PC-3 (cell line): Measurements from ENCODE around the gene GNA15. TPM values are rescaled to one million over a fixed set of nuclear protein-coding genes. Genes with fewer than 3 reads are reported as not detected.

Experiments
- ATAC-seq: fragments of 200-7000 bp; cut with Tn5 transposase; 2 replicates; pipeline ENCODE4 v1.9.1; 2020; ENCODE audit warnings: mild to moderate bottlenecking, moderate library complexity
- BruUV-seq: library from RNA; stranded (reverse); fragments of 400-500 nt; replicated peaks from 2 replicates; lab custom pipeline; 2021; lab: Mats Ljungman, UMichigan
- CTCF ChIA-PET: fragments of 300-600 bp; sonication (Branson Sonifier 250); formaldehyde crosslinking; loops from one replicate; lab custom pipeline; 2022; ENCODE audit warnings: antibody characterized with exemption; lab: Charles Lee
- POLR2A ChIA-PET: fragments of 300-600 bp; sonication (Branson Sonifier 250); formaldehyde crosslinking; loops from one replicate; lab custom pipeline; 2022; ENCODE audit warnings: antibody characterized with exemption; ENCODE audit not compliant: unreplicated experiment; lab: Charles Lee
- DNase-seq: peaks from one replicate; pipeline ENCODE4 v3.0.0-alpha.2; 2015
- H2AFZ ChIP-seq: fragments of 300-600 bp; sonication (generic); 2 replicates; pipeline ENCODE4 v1.6.0; 2016; ENCODE audit warnings: antibody characterized with exemption, low read length
- H3F3A ChIP-seq: fragments of 300-600 bp; sonication (generic); one replicate; pipeline ENCODE4 v1.6.0; 2017; ENCODE audit warnings: antibody characterized with exemption, low read length, control low read depth, mild to moderate bottlenecking; ENCODE audit not compliant: unreplicated experiment
- H3K27ac ChIP-seq: fragments of 300-600 bp; sonication (generic); 2 replicates; pipeline ENCODE4 v1.5.1; 2016; ENCODE audit warnings: mild to moderate bottlenecking, low read length
- H3K27me3 ChIP-seq: fragments of 300-600 bp; sonication (generic); 2 replicates; pipeline ENCODE4 v1.6.1; 2016; ENCODE audit warnings: low read length, mixed read lengths
- H3K36me3 ChIP-seq: fragments of 300-600 bp; sonication (generic); 2 replicates; pipeline ENCODE4 v1.6.1; 2016; ENCODE audit warnings: low read depth, mixed run types, low read length, mixed read lengths
- H3K4me1 ChIP-seq: fragments of 300-600 bp; sonication (generic); 2 replicates; pipeline ENCODE4 v1.5.1; 2016; ENCODE audit warnings: low read length; ENCODE audit not compliant: insufficient read depth
- H3K4me2 ChIP-seq: fragments of 300-600 bp; sonication (generic); 2 replicates; pipeline ENCODE4 v1.6.0; 2016; ENCODE audit warnings: low read length
- H3K4me3 ChIP-seq: fragments of 300-600 bp; sonication (generic); 2 replicates; pipeline ENCODE4 v1.5.1; 2016; ENCODE audit warnings: mild to moderate bottlenecking, low read length, mixed read lengths
- H3K79me2 ChIP-seq: fragments of 300-600 bp; sonication (generic); 2 replicates; pipeline ENCODE4 v1.6.1; 2017; ENCODE audit warnings: low read length, mixed read lengths
- H3K9ac ChIP-seq: fragments of 300-600 bp; sonication (generic); 2 replicates; pipeline ENCODE4 v1.6.0; 2016; ENCODE audit warnings: mild to moderate bottlenecking, low read length
- H3K9me2 ChIP-seq: fragments of 300-600 bp; sonication (generic); replicated peaks from 2 replicates; pipeline ENCODE4 v1.6.1; 2016; ENCODE audit warnings: mixed run types, low read length, mixed read lengths
- H3K9me3 ChIP-seq: fragments of 300-600 bp; sonication (generic); 2 replicates; pipeline ENCODE4 v1.6.1; 2016; ENCODE audit warnings: low read length, mixed read lengths
- H4K20me1 ChIP-seq: fragments of 300-600 bp; sonication (generic); 2 replicates; pipeline ENCODE4 v1.6.1; 2016; ENCODE audit warnings: low read length, mixed read lengths
- CTCF ChIP-seq: fragments of 300-600 bp; sonication (generic); conservative IDR thresholded peaks from 2 replicates; pipeline ENCODE4 v1.5.1; 2017; ENCODE audit warnings: antibody characterized with exemption, low read depth, mild to moderate bottlenecking, low read length
- EZH2 ChIP-seq: fragments of 300-600 bp; sonication (generic); IDR thresholded peaks from one replicate; pipeline ENCODE4 v1.6.1; 2017; ENCODE audit warnings: antibody characterized with exemption, mild to moderate bottlenecking, low read length; ENCODE audit not compliant: unreplicated experiment
- EZH2phosphoT487 ChIP-seq: fragments of 300-600 bp; sonication (generic); IDR thresholded peaks from 2 replicates; pipeline ENCODE4 v1.6.1; 2018; ENCODE audit warnings: mild to moderate bottlenecking, antibody characterized with exemption, low read length, borderline replicate concordance
- intact Hi-C: fragments of 100-400 bp; cut with micrococcal nuclease; formaldehyde crosslinking; loops from 2 replicates; pipeline ENCODE4 v1.9.0; 2023
- total RNA-seq: library from RNA; depleted of rRNA; stranded (reverse); fragments of >200 nt; gene quantifications from 2 replicates; pipeline ENCODE4 v1.2.3, GENCODE V29; 2014

Gene GNA15
- total RNA-seq, 1 experiment from 2014 or later = not detected

GRCh38 chr19:3193256-3194105 lies 57.6 kb downstream of the GNA15 start:
- TF ChIP-seq EZH2 (no peak), CTCF (no peak), EZH2phosphoT487 (no peak)
- H3K9me3 ChIP-seq = no peaks in the 10 kb centered on the region
- no peak overlapping the region for H3K4me2 ChIP-seq
- ChIA-PET CTCF (no interaction called here), POLR2A (no interaction called here)
- H3K9ac ChIP-seq = no peak overlapping the region
- H3K9me2 ChIP-seq = no peaks in the 10 kb centered on the region
- H3K27me3 ChIP-seq = no peaks in the 10 kb centered on the region
- H3K27ac ChIP-seq = no peak overlapping the region
- H3F3A ChIP-seq = no peaks in the 10 kb centered on the region
- H3K36me3 ChIP-seq = peaks cover 2% of the 10 kb centered on the region; the same call in 1 of the 2 replicates
- DNase-seq (no peak), ATAC-seq (no peak)
- no peak overlapping the region for H2AFZ ChIP-seq
- H3K4me1 ChIP-seq = no peaks in the 10 kb centered on the region
- intact Hi-C loops = no loop called here
- H4K20me1 ChIP-seq = 0 out of 2 replicates have a peak, but pooled peaks cover 5% of the 10 kb centered on the region
- H3K4me3 ChIP-seq = no peak overlapping the region
- peaks cover 50% of the 10 kb centered on the region for H3K79me2 ChIP-seq
- BruUV-seq = no TSS peak

GRCh38 chr19:3194106-3195087 lies 58.6 kb downstream of the GNA15 start:
- Histone ChIP-seq H3K79me2 (peaks cover 41% of the 10 kb centered on the region), H3K9me2 (no peaks in the 10 kb centered on the region), H3K9me3 (no peaks in the 10 kb centered on the region), H3K27ac (no peak overlapping the region), H3F3A (no peaks in the 10 kb centered on the region), H4K20me1 (0 out of 2 replicates have a peak, but pooled peaks cover 2% of the 10 kb centered on the region), H3K9ac (no peak overlapping the region), H3K4me2 (no peak overlapping the region), H3K4me1 (no peaks in the 10 kb centered on the region), H3K4me3 (no peak overlapping the region), H3K36me3 (peaks cover 2% of the 10 kb centered on the region; the same call in 1 of the 2 replicates), H3K27me3 (no peaks in the 10 kb centered on the region), H2AFZ (no peak overlapping the region)
- CTCF ChIA-PET = no interaction called here
- TF ChIP-seq CTCF (no peak), EZH2 (no peak), EZH2phosphoT487 (no peak)
- TSS peak; percentile 15 for BruUV-seq
- intact Hi-C loops = no loop called here
- no peak for DNase-seq
- POLR2A ChIA-PET = no interaction called here
- no peak for ATAC-seq
